Stimulated activated CD4-positive, alpha-beta T cell treated with anti-CD3 and anti-CD28 coated beads, Interleukin-15, amount 100 ng/mL, for 24 hours (primary cell): ENCODE measurements around the gene WDR90.

Experiments
- DNase-seq: peaks from one replicate; pipeline ENCODE4 v3.0.0-alpha.2; 2020

The WDR90 gene

DNA sequence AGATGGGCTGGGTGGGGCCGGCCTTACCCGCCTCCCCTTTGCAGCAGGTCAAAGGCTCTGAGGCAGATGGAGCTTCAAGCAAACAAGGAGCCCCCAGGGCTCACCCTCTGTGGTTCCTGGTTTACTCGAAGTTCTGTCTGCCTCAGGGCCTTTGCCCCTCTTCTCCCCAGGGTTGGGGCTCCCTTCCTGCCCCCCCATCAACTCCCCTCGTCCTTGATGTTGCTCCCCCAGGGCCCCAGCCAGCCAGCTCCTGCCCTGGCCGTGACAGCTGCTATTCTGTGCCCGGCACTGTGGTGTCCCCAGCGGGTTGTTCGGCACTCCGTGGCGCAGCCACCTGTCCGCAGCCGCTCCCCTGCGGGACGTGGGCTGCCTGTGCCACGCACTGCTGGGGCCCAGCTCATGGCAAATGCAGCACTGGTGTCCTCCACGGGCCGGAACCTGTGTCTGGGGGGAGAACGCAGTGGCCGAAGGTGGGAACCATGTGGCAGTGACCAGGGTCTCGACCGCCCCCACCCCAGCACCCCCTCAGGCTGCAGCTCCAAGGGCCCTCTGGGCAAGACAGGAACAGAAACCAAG lies 61.4 kb downstream of the WDR90 start:
- DNase-seq, result no peak

DNA sequence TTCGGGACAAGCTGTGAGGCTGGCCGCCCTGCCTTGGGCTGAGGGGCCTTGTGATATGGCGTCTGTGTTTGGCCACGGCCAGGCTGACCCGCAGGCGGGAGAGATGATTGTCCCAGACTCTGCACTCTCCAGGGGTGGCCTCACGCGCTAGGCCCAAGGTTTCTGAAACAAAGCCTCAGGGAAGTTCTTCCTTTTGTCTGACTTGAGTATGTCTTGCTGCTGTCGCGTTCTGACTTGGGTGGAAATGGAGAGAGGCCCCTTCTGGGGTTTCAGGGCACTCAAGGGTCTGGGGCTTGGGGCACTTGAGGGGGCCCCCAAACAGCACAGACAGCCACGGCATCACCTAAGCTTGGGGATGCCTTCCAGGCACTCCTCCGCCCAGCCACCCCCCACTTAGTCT lies 61.9 kb downstream of the WDR90 start:
- DNase-seq, result no peak

DNA sequence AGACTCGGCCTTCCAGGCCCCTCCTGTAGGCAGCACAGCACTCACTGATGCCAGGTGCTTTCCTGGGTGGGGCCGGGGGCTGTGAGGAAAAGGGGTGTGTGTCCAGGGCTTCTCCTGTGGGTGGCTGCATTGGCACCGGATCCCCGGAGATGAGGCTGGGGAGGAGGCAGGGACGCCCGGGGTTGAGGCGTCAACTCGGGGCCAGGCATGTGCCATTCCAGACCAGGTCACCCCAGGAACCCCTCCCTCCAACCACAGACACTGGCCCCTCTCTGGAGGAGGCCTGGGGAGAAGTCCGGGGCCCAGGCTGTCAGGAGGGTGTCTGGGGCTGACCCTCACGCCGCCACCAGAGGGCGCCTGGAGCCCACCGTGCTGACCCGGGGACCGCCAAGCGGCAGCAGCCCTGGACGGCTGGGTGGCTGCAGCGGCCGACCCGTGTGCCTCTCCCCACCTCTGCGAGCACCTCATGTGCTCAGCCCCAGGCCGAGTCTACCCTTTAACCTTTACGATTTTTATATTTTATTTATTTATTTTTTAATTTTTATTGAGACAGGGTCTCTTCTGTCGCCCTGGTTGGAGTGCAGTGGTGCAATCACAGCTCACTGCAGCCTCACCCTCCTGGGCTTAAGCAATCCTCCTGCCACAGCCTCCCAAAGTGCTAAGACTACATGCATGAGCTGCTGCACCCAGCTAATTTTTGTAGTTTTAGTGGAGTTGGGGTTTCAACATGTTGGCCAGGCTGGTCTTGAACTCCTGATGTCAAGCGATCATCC lies 62.6 kb downstream of the WDR90 start:
- peak; percentile 85 for DNase-seq

DNA sequence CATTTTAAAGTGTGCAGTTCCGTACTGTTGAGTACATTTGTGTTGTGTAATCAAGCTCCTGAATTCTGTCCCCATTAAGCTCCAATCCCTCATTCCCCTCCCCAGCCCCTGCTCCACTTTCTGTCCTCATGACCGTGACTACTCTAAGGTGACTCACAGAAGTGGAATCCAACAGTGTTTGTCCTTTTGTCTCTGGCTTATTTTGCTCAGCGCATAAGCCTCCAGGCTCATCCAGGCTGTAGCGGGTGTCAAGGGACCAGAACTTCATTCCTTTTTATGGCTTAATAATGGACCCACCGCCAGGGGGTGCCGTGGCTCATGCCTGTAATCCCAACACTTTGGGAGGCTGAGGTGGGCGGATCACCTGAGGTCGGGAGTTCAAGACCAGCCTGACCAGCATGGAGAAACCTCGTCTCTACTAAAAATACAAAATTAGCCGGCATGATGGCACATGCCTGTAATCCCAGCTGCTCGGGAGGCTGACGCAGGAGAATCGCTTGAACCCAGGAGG lies 63.6 kb downstream of the WDR90 start:
- DNase-seq, result peak; percentile 79

DNA sequence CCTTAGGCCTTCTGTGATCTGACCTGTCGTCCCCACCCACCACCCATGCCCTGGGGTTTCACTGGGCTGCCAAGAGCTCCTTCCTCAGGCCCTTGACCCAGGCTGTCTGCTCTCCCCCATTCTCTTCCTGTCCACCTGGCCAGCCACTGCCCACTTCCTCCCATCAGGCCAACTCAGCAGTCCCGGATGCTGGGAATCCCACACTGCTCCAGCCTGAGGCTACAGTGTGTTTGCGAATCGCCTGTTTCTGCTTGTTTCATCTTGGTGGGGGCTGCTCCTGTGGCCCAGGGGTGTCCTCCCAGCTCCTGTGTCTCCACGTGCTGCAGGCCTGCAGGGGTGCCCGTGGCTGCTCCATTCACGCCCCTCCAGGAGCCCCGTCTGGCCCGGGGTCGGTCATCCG lies 64.9 kb downstream of the WDR90 start:
- DNase-seq, result no peak

DNA sequence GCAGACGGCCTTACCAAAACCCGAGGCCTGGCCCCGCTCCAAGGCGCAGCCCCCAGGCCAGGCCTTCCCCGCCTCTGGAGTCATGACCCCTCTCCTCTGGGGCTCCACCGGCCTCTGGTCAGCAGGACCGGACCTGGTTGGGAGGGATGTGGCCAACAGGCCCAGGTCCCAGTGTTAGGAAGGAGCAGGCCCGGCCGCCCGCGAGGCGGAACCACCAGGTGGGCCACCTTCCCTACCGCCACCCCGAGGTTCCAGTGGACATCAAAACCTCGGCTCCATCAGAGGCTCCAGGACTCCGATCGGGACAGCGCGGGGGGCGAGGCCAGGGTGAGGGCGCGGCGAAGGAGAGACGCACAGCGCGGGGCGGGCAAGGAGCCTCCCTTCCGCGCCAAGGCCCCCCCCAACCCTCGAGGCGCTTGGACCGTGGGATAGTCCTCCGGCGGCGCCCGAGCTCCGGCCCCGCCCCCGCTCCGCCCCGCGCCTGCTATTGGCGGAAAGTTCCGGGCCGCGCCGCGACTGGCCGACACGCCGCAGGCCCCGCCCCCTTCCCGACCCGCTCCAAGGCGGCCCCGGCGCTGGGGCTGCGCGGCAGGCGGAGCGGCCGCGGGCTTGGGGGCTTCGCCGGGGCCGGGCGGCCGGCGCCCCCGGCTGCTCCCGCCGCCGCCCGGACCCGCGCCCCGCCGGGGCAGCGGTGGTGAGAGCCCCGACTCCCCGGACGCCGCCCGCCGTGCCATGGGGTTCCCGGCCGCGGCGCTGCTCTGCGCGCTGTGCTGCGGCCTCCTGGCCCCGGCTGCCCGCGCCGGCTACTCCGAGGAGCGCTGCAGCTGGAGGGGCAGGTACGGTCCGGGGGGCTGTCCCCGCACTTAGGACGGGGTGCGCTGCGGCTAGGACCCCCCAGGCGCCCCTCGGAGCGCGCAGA lies 65.7 kb downstream of the WDR90 start, which contains the start of gene METRN:
Gene METRN (plus strand): TSS at position 561 of the 919 bp plus-strand sequence. CDS start 172 bp downstream, at position 733.
- DNase-seq, result peak; percentile 96

DNA sequence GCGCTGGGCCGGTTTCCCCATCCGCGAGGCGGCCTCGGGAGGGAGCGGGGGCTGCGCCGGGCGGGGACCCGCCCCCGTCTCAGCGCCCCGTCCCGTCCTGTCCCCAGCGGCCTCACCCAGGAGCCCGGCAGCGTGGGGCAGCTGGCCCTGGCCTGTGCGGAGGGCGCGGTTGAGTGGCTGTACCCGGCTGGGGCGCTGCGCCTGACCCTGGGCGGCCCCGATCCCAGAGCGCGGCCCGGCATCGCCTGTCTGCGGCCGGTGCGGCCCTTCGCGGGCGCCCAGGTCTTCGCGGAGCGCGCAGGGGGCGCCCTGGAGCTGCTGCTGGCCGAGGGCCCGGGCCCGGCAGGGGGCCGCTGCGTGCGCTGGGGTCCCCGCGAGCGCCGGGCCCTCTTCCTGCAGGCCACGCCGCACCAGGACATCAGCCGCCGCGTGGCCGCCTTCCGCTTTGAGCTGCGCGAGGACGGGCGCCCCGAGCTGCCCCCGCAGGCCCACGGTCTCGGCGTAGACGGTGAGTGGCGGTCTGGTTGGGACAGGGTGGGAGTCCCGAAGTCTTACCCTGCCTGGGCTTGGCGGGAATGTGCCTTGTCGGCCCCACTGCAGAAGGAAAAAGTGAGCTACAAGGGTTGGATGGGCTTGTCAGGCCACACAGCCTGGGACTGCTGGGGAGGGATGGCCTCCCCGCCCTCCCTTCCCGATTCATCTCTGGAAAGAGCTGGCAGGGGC lies 66.5 kb downstream of the WDR90 start:
- DNase-seq, result no peak

DNA sequence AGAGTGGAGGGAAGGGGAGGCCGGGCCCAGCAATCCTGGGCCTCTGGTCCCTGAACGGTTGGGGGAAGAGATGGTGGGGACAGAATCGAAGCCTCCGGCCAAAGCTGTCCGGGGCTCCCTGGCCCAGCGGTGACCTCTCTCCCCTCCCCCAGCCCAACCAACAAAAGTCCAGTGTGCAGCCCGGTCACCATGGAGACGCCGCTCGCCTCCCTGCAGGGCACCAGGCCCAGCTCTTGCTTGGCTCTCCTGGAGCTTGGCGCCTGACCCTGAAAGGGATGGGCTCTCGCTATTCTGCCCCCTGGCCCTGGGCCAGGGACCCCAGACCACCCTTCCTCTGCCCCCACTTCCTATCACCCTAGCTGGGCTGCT lies 67.0 kb downstream of the WDR90 start:
- DNase-seq, result no peak

DNA sequence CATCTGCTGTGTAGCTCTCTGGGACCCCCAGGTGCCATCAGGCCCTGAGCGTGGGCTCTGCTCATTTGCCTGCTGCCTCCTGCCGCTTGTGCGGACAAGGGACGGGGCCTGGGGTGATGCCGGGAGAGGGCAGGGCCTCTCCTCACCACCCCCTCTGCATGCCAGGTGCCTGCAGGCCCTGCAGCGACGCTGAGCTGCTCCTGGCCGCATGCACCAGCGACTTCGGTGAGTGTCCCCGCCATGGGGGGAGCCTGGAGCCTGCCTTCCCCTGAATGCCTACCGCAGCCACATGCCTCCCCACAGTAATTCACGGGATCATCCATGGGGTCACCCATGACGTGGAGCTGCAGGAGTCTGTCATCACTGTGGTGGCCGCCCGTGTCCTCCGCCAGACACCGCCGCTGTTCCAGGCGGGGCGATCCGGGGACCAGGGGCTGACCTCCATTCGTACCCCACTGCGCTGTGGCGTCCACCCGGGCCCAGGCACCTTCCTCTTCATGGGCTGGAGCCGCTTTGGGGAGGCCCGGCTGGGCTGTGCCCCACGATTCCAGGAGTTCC lies 67.7 kb downstream of the WDR90 start:
- no peak for DNase-seq
